Peyer's patch (tissue), 4 donors: Measurements from ENCODE around the gene NASP. TPM values are rescaled to one million over a fixed set of nuclear protein-coding genes. Genes with fewer than 3 reads are reported as not detected.
A peak's percentile ranks its signal among the peaks of the same experiment; 100 is the strongest.

ENCODE experiments used
- DNase-seq, 3 donors: peaks; one replicate each; pipeline ENCODE4 v3.0.0-alpha.2; 2017 to 2019
- H3K27ac ChIP-seq, 4 donors: fragments of 200-600 bp; sonication (generic); one replicate each; pipeline ENCODE4 v1.5.1; 2016 to 2019
- H3K27me3 ChIP-seq, 2 donors: fragments of 200-600 bp; sonication (generic); one replicate each; pipeline ENCODE4 v1.5.1; 2019
- H3K36me3 ChIP-seq, 3 donors: fragments of 200-600 bp; sonication (generic); one replicate each; pipeline ENCODE4 v1.5.1; 2016 to 2019
- H3K4me1 ChIP-seq, 4 donors: fragments of 200-600 bp; sonication (generic); one replicate each; pipeline ENCODE4 v1.5.1; 2016 to 2019
- H3K4me3 ChIP-seq, 4 donors: fragments of 200-600 bp; sonication (generic); 1 replicate in 3 of 4; 2 replicates in 1 of 4; pipeline ENCODE4 v1.5.1; 2016 to 2019; ENCODE audit warnings: mild to moderate bottlenecking in 1 of 4
- H3K9me3 ChIP-seq, 4 donors: fragments of 200-600 bp; sonication (generic); one replicate each; pipeline ENCODE4 v1.5.1; 2016 to 2019; ENCODE audit warnings: mild to moderate bottlenecking in 1 of 4
- CTCF ChIP-seq, 6 experiments: fragments of 450-650 bp in 4 of 6; fragments of 200-600 bp in 2 of 6; sonication (generic) in 1 of 6; IDR thresholded peaks; one replicate each; pipeline ENCODE4 v1.5.1; 2017 to 2019; ENCODE audit warnings: antibody characterized with exemption in 6 of 6, mild to moderate bottlenecking in 3 of 6, moderate library complexity in 1 of 6
- POLR2A ChIP-seq, 2 donors: fragments of 450-650 bp; IDR thresholded peaks; one replicate each; pipeline ENCODE4 v1.5.1; 2017; ENCODE audit warnings: antibody characterized with exemption in 2 of 2, mild to moderate bottlenecking in 2 of 2, moderate library complexity in 2 of 2
- total RNA-seq, 4 donors: library from RNA; depleted of rRNA; stranded (reverse); fragments of >200 nt; gene quantifications; one replicate each; pipeline ENCODE4 v1.1.0, GENCODE V29; 2016

NASP gene
- total RNA-seq, 4 donors from 2014 or later: 31.3 to 194 (median 63.8) TPM

DNA sequence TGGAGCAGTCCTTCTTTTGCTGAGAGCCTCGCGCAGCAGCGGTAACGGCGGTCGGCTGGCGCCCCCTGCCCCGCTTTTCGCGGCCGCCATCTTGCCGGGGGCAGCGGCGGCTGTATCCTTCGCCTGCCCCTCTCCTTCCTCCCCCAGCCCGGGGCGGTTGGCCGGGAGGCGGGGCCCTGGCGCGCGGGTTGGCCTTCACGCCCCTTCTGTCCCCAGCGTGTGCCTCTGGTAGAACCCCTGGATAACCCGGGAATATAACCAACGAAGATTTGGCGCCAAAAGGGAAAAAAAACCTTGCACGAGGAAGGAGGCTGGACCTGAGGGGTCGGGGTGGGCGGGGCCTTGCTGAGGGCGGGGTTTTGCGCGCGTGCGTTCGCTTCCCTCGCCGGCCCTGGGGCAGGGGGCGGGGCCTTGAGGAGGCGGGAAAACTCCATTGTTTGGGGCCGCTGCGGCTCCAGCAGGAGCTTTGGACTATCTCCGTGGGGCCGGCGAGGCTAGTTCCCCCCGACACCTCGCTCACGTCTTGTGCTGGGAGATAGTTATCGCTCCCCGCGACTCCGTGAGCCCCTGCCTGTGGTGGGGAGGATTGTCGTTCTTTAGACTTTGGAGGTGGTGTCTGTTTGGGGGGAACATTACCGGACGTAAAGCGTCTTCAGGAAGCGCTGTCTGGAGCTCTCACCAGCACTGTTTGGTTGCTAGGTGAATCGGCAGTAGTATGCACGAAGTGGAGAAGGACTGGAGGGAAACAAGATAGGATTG, 689 bp downstream of the NASP start:
- DNase-seq: peak; percentile 88 to 96 (median 94)
- peak in 1 of 6 experiments; percentile 2 for TF ChIP-seq CTCF (IDR thresholded peaks at IDR 0.05)
- TF ChIP-seq POLR2A (IDR thresholded peaks at IDR 0.05): no peak
- Histone ChIP-seq H3K36me3 (no peaks in the 10 kb centered on the region), H3K4me1 (peaks cover 0 to 28% (median 7%) of the 10 kb centered on the region in 4 donors), H3K27me3 (no peaks in the 10 kb centered on the region), H3K9me3 (no peaks in the 10 kb centered on the region), H3K27ac (peak overlapping the region; percentile 88 to 93 (median 91)), H3K4me3 (peak overlapping the region; percentile 78 to 88 (median 87))

- DNase-seq: no peak
- Histone ChIP-seq H3K4me1 (peaks cover 0 to 28% (median 7%) of the 10 kb centered on the region in 4 donors), H3K27ac (peak overlapping the region; percentile 88 to 93 (median 91)), H3K9me3 (no peaks in the 10 kb centered on the region), H3K4me3 (peak overlapping the region; percentile 78 to 88 (median 87)), H3K36me3 (no peaks in the 10 kb centered on the region), H3K27me3 (no peaks in the 10 kb centered on the region)
- no peak for TF ChIP-seq CTCF (IDR thresholded peaks at IDR 0.05)
- no peak for TF ChIP-seq POLR2A (IDR thresholded peaks at IDR 0.05)
Observed at GRCh38 chr1:45585110-45585426, 1.2 kb downstream of the NASP start.

GRCh38 chr1:45585496-45586075, 1.7 kb downstream of the NASP start:
- Histone ChIP-seq H3K36me3 (no peaks in the 10 kb centered on the region), H3K4me3 (peak overlapping the region; percentile 78 to 88 (median 87)), H3K27me3 (no peaks in the 10 kb centered on the region), H3K4me1 (peaks cover 0 to 28% (median 7%) of the 10 kb centered on the region in 4 donors), H3K27ac (peak overlapping the region in 3 of 4 donors; percentile 5 to 93 (median 12)), H3K9me3 (no peaks in the 10 kb centered on the region)
- no peak for DNase-seq
- TF ChIP-seq CTCF (IDR thresholded peaks at IDR 0.05) (no peak), POLR2A (IDR thresholded peaks at IDR 0.05) (no peak)

- peaks cover 0 to 3% (median 0%) of the 10 kb centered on the region in 3 donors for H3K36me3 ChIP-seq
- TF ChIP-seq POLR2A (IDR thresholded peaks at IDR 0.05) (no peak), CTCF (IDR thresholded peaks at IDR 0.05) (no peak)
- peak overlapping the region in 2 of 4 donors; percentile 2 to 19 for H3K27ac ChIP-seq
- H3K4me3 ChIP-seq: peak overlapping the region in 1 of 4 donors; percentile 78
- DNase-seq: no peak
- peaks cover 0 to 28% (median 7%) of the 10 kb centered on the region in 4 donors for H3K4me1 ChIP-seq
- no peaks in the 10 kb centered on the region for H3K27me3 ChIP-seq
- no peaks in the 10 kb centered on the region for H3K9me3 ChIP-seq
Observed at GRCh38 chr1:45586769-45587168, 2.9 kb downstream of the NASP start.

DNA sequence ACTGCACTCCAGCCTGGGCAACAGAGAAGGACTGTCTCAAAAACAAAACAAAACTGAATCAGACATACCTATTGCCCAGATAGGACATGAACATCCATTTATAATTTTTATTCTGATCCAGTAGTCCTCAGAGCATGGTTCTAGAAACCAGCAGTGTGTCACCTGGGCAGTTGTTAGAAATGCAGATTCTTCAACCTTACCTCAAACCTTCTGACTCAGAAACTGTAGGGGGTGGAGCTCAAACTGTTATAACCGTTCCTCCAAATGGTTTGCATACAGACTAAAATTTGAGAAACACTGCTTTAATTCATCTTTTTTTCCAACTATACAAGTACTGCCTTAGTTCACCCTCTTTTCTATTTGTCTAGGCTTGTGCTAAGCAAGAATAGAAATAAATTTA, 6.0 kb downstream of the NASP start:
- TF ChIP-seq CTCF (IDR thresholded peaks at IDR 0.05) (no peak), POLR2A (IDR thresholded peaks at IDR 0.05) (no peak)
- H3K27ac ChIP-seq: no peak overlapping the region
- DNase-seq: no peak
- peak overlapping the region in 2 of 4 donors; percentile 2 to 35 for H3K4me3 ChIP-seq
- peaks cover 0 to 29% (median 0%) of the 10 kb centered on the region in 3 donors for H3K36me3 ChIP-seq
- no peaks in the 10 kb centered on the region for H3K9me3 ChIP-seq
- peaks cover 0 to 24% (median 7%) of the 10 kb centered on the region in 4 donors for H3K4me1 ChIP-seq
- H3K27me3 ChIP-seq: no peaks in the 10 kb centered on the region
